Epithelial cell of umbilical artery (primary cell): ENCODE measurements around the gene EPHX1. TPM values are rescaled to one million over a fixed set of nuclear protein-coding genes. Genes with fewer than 3 reads are reported as not detected.

Experiments used
- total RNA-seq: library from RNA; depleted of rRNA; stranded (reverse); fragments of >200 nt; gene quantifications from 2 replicates; pipeline ENCODE4 v1.2.3, GENCODE V29; 2014

EPHX1 gene
- total RNA-seq = 2.9 and 7.9 TPM in 2 replicates

DNA sequence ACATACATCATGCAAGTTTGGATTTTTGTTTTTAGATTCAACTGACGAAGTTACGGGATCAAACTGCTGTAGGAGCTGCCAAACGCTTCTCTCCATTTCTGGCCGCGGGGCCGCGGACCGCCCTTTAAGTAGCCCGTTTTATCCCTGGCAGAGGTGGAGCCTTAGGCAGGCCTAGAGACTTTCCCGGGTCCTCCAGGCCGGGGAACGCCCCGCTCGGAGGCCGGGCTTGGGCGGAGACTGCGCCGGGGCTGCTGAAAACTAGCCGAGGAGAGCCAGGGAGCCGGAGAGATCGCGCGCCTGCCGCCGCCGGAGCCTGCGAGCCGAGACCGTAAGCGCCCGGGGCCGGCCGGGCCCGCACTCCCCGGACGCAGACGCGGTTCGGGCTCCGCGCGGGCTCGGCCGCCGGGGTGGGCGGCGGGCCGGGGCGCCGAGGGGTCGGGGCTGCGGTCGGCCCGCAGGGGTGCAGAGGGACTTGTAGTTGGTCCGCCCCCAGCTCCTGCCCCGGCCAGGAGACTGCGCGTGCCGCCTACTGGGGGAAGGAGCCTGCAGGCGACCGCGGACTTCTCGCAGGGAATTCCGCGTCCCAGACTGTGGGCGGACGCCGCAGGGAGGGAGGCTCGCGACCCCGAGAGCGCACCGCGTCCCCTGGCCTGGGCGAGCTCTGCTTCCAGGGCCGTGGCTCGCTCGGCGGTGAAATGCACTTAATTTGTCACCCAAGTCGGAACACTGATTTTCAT, at the start of gene EPHX1:
Gene EPHX1 (plus strand): TSS at position 283 of the 737 bp plus-strand sequence. CDS start 18,606 bp downstream, outside the sequence.

GRCh38 chr1:225777583-225778336, 32.2 kb upstream of the EPHX1 start, which contains the start of gene SRP9:
SRP9 (plus strand) TSS chr1:225777826; CDS start chr1:225777941, 115 bp downstream.

GRCh38 chr1:225881959-225882693, 72.2 kb downstream of the EPHX1 start, which contains the start of gene TMEM63A:
TMEM63A (minus strand) TSS chr1:225882380; CDS start chr1:225877580, 4,800 bp downstream.

DNA sequence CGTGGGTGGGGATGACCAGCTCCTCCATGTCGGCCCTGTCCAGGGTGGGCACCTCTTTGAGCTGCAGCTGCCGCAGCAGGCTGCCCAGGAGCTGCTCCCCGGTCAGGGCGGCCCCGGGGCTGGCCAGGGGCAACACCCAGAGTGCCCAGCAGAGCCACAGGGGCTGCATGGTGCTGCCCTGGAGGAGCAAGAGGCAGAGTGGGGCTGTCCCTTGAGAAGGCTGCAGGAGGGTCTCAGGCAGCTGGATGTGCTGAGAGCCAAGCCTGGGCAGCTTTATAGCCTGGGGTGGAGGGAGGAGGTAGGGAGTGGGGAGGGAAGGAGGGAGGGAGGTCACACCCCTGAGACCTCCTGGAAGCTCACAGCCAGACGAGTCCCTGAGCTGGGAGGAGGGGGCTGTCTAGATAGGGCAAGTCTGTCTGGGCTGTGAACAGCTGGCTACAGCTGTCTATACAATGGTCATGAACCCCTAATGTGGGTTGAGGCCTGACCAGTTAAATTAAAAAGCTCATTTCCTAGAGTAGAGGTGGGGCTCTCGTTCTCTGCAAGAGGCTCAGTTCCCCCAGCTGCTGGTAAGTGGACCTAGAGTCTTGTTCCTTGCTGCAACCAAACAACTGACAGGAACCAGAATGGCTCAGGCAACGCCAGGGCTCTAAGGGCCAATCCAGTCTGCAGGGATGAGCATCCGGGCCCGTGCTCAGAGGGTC, 79.1 kb downstream of the EPHX1 start, which contains the start of gene LEFTY1:
Gene LEFTY1 (minus strand): TSS at position 249 of the 704 bp plus-strand sequence. CDS start 80 bp downstream, at position 169.

Other genes starting within 250 kb of the EPHX1 start
- gene ENAH, start 157.0 kb upstream of the EPHX1 start, total RNA-seq = 25.0 and 51.1 TPM in 2 replicates
- 303 and 378 TPM in 2 replicates for gene SRP9, start 32.3 kb upstream of the EPHX1 start, total RNA-seq
- gene TMEM63A, start 72.3 kb downstream of the EPHX1 start, total RNA-seq = 5.8 and 15.8 TPM in 2 replicates
- under 0.01 TPM in 1 of 2 replicates, not detected in the other for gene LEFTY1, start 79.0 kb downstream of the EPHX1 start, total RNA-seq
- gene PYCR2, start 114.1 kb downstream of the EPHX1 start, total RNA-seq = 37.7 and 46.8 TPM in 2 replicates
- gene LEFTY2, start 131.1 kb downstream of the EPHX1 start, total RNA-seq = not detected in 2 replicates
- 28.9 and 31.9 TPM in 2 replicates for gene SDE2, start 189.2 kb downstream of the EPHX1 start, total RNA-seq